Left lung (tissue), 10 donors: ENCODE measurements around the gene COL5A1. TPM values are rescaled to one million over a fixed set of nuclear protein-coding genes. Genes with fewer than 3 reads are reported as not detected.

Experiments used
- ATAC-seq: fragments of 200-7000 bp; cut with Tn5 transposase; one replicate; pipeline ENCODE4 v1.9.1; 2020; ENCODE audit warnings: moderate library complexity
- DNase-seq, 4 donors: peaks; one replicate each; pipeline ENCODE4 v3.0.0-alpha.2; 2013 to 2020
- H3K27ac ChIP-seq, 2 donors: fragments of 200-600 bp; sonication (generic) in 1 of 2; one replicate each; pipeline versions ENCODE4 v1.5.0 to v1.8.0; 2020 to 2021
- H3K27me3 ChIP-seq, 2 donors: fragments of 200-600 bp; sonication (generic) in 1 of 2; one replicate each; pipeline versions ENCODE4 v1.5.0 to v1.8.0; 2020 to 2021
- H3K36me3 ChIP-seq, 2 donors: fragments of 200-600 bp; sonication (generic) in 1 of 2; one replicate each; pipeline versions ENCODE4 v1.5.0 to v1.8.0; 2020 to 2021
- H3K4me1 ChIP-seq, 2 donors: fragments of 200-600 bp; one replicate each; pipeline ENCODE4 v1.8.0; 2021
- H3K4me3 ChIP-seq, 2 donors: fragments of 200-600 bp; sonication (generic) in 1 of 2; one replicate each; pipeline versions ENCODE4 v1.5.0 to v1.8.0; 2020 to 2021; ENCODE audit warnings: mild to moderate bottlenecking in 1 of 2
- H3K9me3 ChIP-seq, 2 donors: fragments of 200-600 bp; sonication (generic) in 1 of 2; one replicate each; pipeline versions ENCODE4 v1.5.0 to v1.8.0; 2020 to 2021
- intact Hi-C, 2 donors: fragments of 100-400 bp; cut with DNase I; formaldehyde crosslinking; loops; one replicate each; pipeline versions ENCODE4 v1.11.2 to v1.14.2; 2022
- polyA plus RNA-seq, 6 donors: library from polyadenylated mRNA; unstranded; fragments of 120-200 nt; gene quantifications; one replicate each; pipeline ENCODE4 v1.2.1, GENCODE V29; 2013; ENCODE audit not compliant: insufficient read length in 6 of 6
- total RNA-seq, 2 donors: library from RNA; stranded (reverse); fragmentation: NEBNext Ultra II Directional; extraction: Animal tissue kit (Norgen Biotek cat#: 25700); gene quantifications; one replicate each; pipeline ENCODE4 v1.2.1, GENCODE V29; 2021
- TF ChIP-seq, protein P1 (sequence below), 2 donors: fragments of 200-600 bp; sonication (generic) in 1 of 2; IDR thresholded peaks; one replicate each; pipeline versions ENCODE4 v1.5.0 to v1.8.0; 2021; ENCODE audit warnings: antibody characterized with exemption in 2 of 2
- donor health status: DM: no; HTN: yes; CAD: no.
- donor health status: DM: no; HTN: no; CAD: no.

The COL5A1 gene
- total and polyA plus RNA-seq, 8 donors: 168 to 357 (median 213) TPM

GRCh38 chr9:134606951-134607731, 34.5 kb upstream of the COL5A1 start:
- Histone ChIP-seq H3K9me3 (peaks cover 0 to 4% of the 10 kb centered on the region in 2 donors), H3K27me3 (peaks cover 0 to 17% of the 10 kb centered on the region in 2 donors), H3K27ac (no peak overlapping the region), H3K4me3 (no peak overlapping the region), H3K36me3 (no peaks in the 10 kb centered on the region), H3K4me1 (peaks cover 0 to 2% of the 10 kb centered on the region in 2 donors)
- intact Hi-C loops: no loop called here
- ATAC-seq (no peak), DNase-seq (no peak)
- TF ChIP-seq, protein P1, sequence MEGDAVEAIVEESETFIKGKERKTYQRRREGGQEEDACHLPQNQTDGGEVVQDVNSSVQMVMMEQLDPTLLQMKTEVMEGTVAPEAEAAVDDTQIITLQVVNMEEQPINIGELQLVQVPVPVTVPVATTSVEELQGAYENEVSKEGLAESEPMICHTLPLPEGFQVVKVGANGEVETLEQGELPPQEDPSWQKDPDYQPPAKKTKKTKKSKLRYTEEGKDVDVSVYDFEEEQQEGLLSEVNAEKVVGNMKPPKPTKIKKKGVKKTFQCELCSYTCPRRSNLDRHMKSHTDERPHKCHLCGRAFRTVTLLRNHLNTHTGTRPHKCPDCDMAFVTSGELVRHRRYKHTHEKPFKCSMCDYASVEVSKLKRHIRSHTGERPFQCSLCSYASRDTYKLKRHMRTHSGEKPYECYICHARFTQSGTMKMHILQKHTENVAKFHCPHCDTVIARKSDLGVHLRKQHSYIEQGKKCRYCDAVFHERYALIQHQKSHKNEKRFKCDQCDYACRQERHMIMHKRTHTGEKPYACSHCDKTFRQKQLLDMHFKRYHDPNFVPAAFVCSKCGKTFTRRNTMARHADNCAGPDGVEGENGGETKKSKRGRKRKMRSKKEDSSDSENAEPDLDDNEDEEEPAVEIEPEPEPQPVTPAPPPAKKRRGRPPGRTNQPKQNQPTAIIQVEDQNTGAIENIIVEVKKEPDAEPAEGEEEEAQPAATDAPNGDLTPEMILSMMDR (IDR thresholded peaks at IDR 0.05): no peak

DNA sequence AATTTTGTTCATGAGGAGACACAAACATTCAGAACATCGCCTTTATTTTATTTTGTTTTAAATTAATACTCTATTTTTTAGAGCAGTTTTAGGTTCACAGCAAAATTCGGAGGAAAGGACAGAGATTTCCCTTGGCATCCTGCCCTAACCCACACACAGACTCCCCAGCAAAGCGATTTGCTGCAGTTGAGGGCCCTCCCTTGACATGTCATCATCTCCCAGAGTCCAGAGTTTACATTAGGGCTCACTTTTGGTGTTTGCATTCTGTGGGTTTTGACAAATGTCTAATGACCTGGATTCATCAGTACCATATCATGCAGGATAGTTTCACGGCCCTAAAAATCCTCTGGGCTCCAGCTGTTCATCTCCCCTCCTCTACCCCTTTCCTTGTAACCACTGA, 33.6 kb upstream of the COL5A1 start:
- H3K27me3 ChIP-seq: peaks cover 0 to 9% of the 10 kb centered on the region in 2 donors
- peaks cover 0 to 12% of the 10 kb centered on the region in 2 donors for H3K9me3 ChIP-seq
- ATAC-seq: no peak
- H3K4me3 ChIP-seq: no peak overlapping the region
- H3K4me1 ChIP-seq: peaks cover 0 to under 1% of the 10 kb centered on the region in 2 donors
- DNase-seq: peak in 1 of 4 donors; percentile 16
- intact Hi-C loops: no loop called here
- TF ChIP-seq, protein P1 (IDR thresholded peaks at IDR 0.05): no peak
- no peak overlapping the region for H3K27ac ChIP-seq
- H3K36me3 ChIP-seq: no peaks in the 10 kb centered on the region

DNA sequence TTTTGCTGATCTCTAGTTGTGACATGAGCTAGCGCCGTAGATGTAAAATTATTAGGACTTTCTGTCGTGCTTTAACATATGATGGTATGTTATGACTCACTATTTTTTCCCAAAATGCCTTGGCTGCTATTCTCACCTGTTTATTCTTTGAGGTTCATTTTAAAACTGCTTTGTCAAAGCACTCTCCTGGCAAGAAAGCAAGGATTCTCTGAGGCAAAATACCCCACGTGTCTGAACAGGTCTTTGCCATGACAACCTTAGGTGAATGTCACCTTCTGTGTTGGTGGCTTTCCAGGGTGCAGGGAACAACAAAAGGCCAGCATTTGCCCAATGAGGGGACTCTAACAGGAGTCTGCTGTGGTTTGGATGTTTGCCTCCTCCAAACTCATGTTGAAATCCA, 30.6 kb upstream of the COL5A1 start:
- DNase-seq (no peak), ATAC-seq (no peak)
- Histone ChIP-seq H3K27ac (no peak overlapping the region), H3K27me3 (peaks cover 0 to 3% of the 10 kb centered on the region in 2 donors), H3K4me3 (no peak overlapping the region), H3K9me3 (peaks cover 0 to 18% of the 10 kb centered on the region in 2 donors), H3K4me1 (no peaks in the 10 kb centered on the region), H3K36me3 (no peaks in the 10 kb centered on the region)
- TF ChIP-seq, protein P1 (IDR thresholded peaks at IDR 0.05): no peak
- intact Hi-C loops: no loop called here

GRCh38 chr9:134612309-134612708, 29.3 kb upstream of the COL5A1 start:
- ATAC-seq (no peak), DNase-seq (no peak)
- Histone ChIP-seq H3K27me3 (peaks cover 0 to 15% of the 10 kb centered on the region in 2 donors), H3K4me3 (no peak overlapping the region), H3K4me1 (no peaks in the 10 kb centered on the region), H3K36me3 (no peaks in the 10 kb centered on the region), H3K27ac (no peak overlapping the region), H3K9me3 (peaks cover 0 to 18% of the 10 kb centered on the region in 2 donors)
- intact Hi-C loops: no loop called here
- TF ChIP-seq, protein P1 (IDR thresholded peaks at IDR 0.05): no peak

DNA sequence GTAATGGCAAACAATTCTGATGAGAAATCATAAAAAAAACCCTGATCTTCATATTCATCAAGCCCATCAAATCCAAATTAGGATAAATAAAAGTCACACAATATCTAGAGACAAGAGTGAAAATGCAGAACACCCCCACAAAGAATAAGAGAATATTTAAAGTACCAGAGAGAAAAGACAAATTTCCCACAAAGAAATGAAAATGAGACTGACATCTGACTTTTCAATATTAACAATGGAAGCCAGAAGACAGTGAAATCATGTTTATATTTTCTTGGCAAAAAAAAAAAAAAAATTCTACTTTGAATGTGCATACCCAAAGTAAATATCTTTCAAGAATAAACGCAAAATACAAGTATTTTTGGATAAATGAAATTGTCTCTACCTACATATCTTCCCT, 28.9 kb upstream of the COL5A1 start:
- peaks cover 0 to 16% of the 10 kb centered on the region in 2 donors for H3K27me3 ChIP-seq
- peaks cover 0 to 18% of the 10 kb centered on the region in 2 donors for H3K9me3 ChIP-seq
- DNase-seq: no peak
- H3K4me3 ChIP-seq: no peak overlapping the region
- H3K4me1 ChIP-seq: no peaks in the 10 kb centered on the region
- no peak overlapping the region for H3K27ac ChIP-seq
- ATAC-seq: no peak
- intact Hi-C loops: no loop called here
- no peaks in the 10 kb centered on the region for H3K36me3 ChIP-seq
- TF ChIP-seq, protein P1 (IDR thresholded peaks at IDR 0.05): no peak
